Neuronal stem cell (in vitro differentiated cells): ENCODE data around the gene GNB4.

ENCODE experiments used
- DNase-seq: peaks from one replicate; pipeline ENCODE4 v3.0.0-alpha.2; 2013; ENCODE audit warnings: low spot score
- H2AFZ ChIP-seq: one replicate; pipeline ENCODE4 v1.6.1; 2013; ENCODE audit warnings: mild to moderate bottlenecking, low read length, inconsistent platforms
- H2AK5ac ChIP-seq: 2 replicates; pipeline ENCODE4 v1.6.1; 2013; ENCODE audit warnings: low read depth, mild to moderate bottlenecking, inconsistent platforms, low read length, moderate library complexity, mixed read lengths
- H2BK120ac ChIP-seq: 2 replicates; pipeline ENCODE4 v1.6.1; 2013; ENCODE audit warnings: low read depth, mild to moderate bottlenecking, inconsistent platforms, low read length, moderate library complexity, mixed read lengths
- H2BK12ac ChIP-seq: one replicate; pipeline ENCODE4 v1.6.1; 2013; ENCODE audit warnings: low read length, inconsistent platforms
- H2BK15ac ChIP-seq: 2 replicates; pipeline ENCODE4 v1.6.1; 2013; ENCODE audit warnings: mild to moderate bottlenecking, low read length, inconsistent platforms, mixed read lengths
- H2BK5ac ChIP-seq: one replicate; pipeline ENCODE4 v1.6.1; 2013; ENCODE audit warnings: inconsistent platforms, mild to moderate bottlenecking, low read length, moderate library complexity
- H3K14ac ChIP-seq: one replicate; pipeline ENCODE4 v1.6.1; 2013; ENCODE audit warnings: low read length, inconsistent platforms
- H3K18ac ChIP-seq: 2 replicates; pipeline ENCODE4 v1.6.1; 2013; ENCODE audit warnings: low read length, inconsistent platforms
- H3K23ac ChIP-seq: 2 replicates; pipeline ENCODE4 v1.6.1; 2013; ENCODE audit warnings: low read depth, mild to moderate bottlenecking, mixed read lengths, low read length, inconsistent platforms; ENCODE audit not compliant: poor library complexity
- H3K27ac ChIP-seq: replicated peaks from 3 replicates; pipeline ENCODE4 v1.5.1; 2013; ENCODE audit warnings: low read length, inconsistent platforms
- H3K27me3 ChIP-seq, 3 experiments: 2 replicates each; pipeline ENCODE4 v1.6.1; 2013; ENCODE audit warnings: low read length in 3 of 3, mild to moderate bottlenecking in 2 of 3, inconsistent platforms in 1 of 3, low read depth in 1 of 3, mixed read lengths in 1 of 3, moderate library complexity in 1 of 3; ENCODE audit not compliant: control insufficient read depth in 3 of 3, insufficient read depth in 3 of 3
- H3K36me3 ChIP-seq, 2 donors: replicated peaks in 1 of 2; 2 replicates each; pipeline ENCODE4 v1.6.1; 2013; ENCODE audit warnings: low read length in 2 of 2; ENCODE audit not compliant: control insufficient read depth in 2 of 2, insufficient read depth in 2 of 2
- H3K4ac ChIP-seq: 2 replicates; pipeline ENCODE4 v1.6.1; 2013; ENCODE audit warnings: inconsistent platforms, mild to moderate bottlenecking, low read length, moderate library complexity
- H3K4me1 ChIP-seq, 2 donors: 1 replicate in 1 of 2; 2 replicates in 1 of 2; pipeline ENCODE4 v1.6.1; 2013; ENCODE audit warnings: low read length in 2 of 2, low read depth in 1 of 2; ENCODE audit not compliant: control insufficient read depth in 2 of 2, insufficient read depth in 1 of 2
- H3K4me2 ChIP-seq: one replicate; pipeline ENCODE4 v1.6.1; 2013; ENCODE audit warnings: mild to moderate bottlenecking, low read length, inconsistent platforms; ENCODE audit not compliant: insufficient read depth, poor library complexity, severe bottlenecking
- H3K4me3 ChIP-seq, 2 donors: 2 replicates each; pipeline ENCODE4 v1.5.1; 2013; ENCODE audit warnings: low read length in 2 of 2, mild to moderate bottlenecking in 2 of 2, inconsistent platforms in 1 of 2, moderate library complexity in 1 of 2
- H3K79me1 ChIP-seq: one replicate; pipeline ENCODE4 v1.6.1; 2013; ENCODE audit warnings: low read depth, mild to moderate bottlenecking, inconsistent platforms, low read length, moderate library complexity
- H3K9ac ChIP-seq: one replicate; pipeline ENCODE4 v1.6.1; 2013; ENCODE audit warnings: mild to moderate bottlenecking, low read depth, low read length, inconsistent platforms; ENCODE audit not compliant: poor library complexity
- H3K9me3 ChIP-seq, 2 donors: replicated peaks in 1 of 2; 2 replicates each; pipeline versions ENCODE3 to v1.6.1; 2013; ENCODE audit warnings: low read length in 2 of 2, mild to moderate bottlenecking in 2 of 2, inconsistent platforms in 1 of 2, low read depth in 1 of 2, mixed read lengths in 1 of 2, moderate library complexity in 1 of 2; ENCODE audit not compliant: control insufficient read depth in 2 of 2, insufficient read depth in 1 of 2
- H4K8ac ChIP-seq: one replicate; pipeline ENCODE4 v1.6.1; 2013; ENCODE audit warnings: low read depth, mild to moderate bottlenecking, inconsistent platforms, low read length, moderate library complexity
- H4K91ac ChIP-seq: one replicate; pipeline ENCODE4 v1.6.1; 2013; ENCODE audit warnings: low read length, low read depth, mild to moderate bottlenecking, inconsistent platforms; ENCODE audit not compliant: poor library complexity
- WGBS, 2 donors: extraction: QIAGEN DNeasy Blood & Tissue Kit; methylation state at CpG; one replicate each; pipeline ENCODE4 v1.1.7; 2013; ENCODE audit warnings: missing lambda C conversion rate in 2 of 2, mixed read lengths in 1 of 2; ENCODE audit not compliant: insufficient read length in 2 of 2, insufficient replicate concordance in 1 of 2; ENCODE audit errors: extremely low coverage in 2 of 2; 5-methylcytosine and 5-hydroxymethylcytosine counted together

GNB4 gene

GRCh38 chr3:179415377-179415776 is 35.9 kb downstream of the GNB4 start:
- WGBS, 2 donors, result no CpG with 5 or more reads among the region's 4 CpGs
- Histone ChIP-seq H2BK12ac (no peak overlapping the region), H3K4me3 (no peak overlapping the region), H3K27me3 (no peaks in the 10 kb centered on the region), H3K36me3 (peaks cover 2 to 94% of the 10 kb centered on the region in 2 donors), H2AFZ (no peak overlapping the region), H3K14ac (no peak overlapping the region), H3K23ac (no peak overlapping the region), H3K27ac (no peak overlapping the region), H3K4me1 (no peaks in the 10 kb centered on the region), H3K18ac (no peak overlapping the region), H3K9me3 (peaks cover 0 to 2% of the 10 kb centered on the region in 2 donors), H3K4me2 (no peak overlapping the region), H4K8ac (no peak overlapping the region), H3K9ac (no peak overlapping the region), H2AK5ac (no peak overlapping the region), H2BK5ac (no peak overlapping the region), H3K4ac (no peak overlapping the region), H2BK120ac (no peak overlapping the region), H3K79me1 (no peaks in the 10 kb centered on the region), H4K91ac (no peak overlapping the region), H2BK15ac (no peak overlapping the region)
- DNase-seq, result no peak

GRCh38 chr3:179414804-179415203 is 36.5 kb downstream of the GNB4 start:
- Histone ChIP-seq H3K79me1 (no peaks in the 10 kb centered on the region), H2BK15ac (no peak overlapping the region), H3K4me1 (no peaks in the 10 kb centered on the region), H3K9me3 (peaks cover 0 to 2% of the 10 kb centered on the region in 2 donors), H4K91ac (no peak overlapping the region), H3K27me3 (no peaks in the 10 kb centered on the region), H3K4me2 (no peak overlapping the region), H3K9ac (no peak overlapping the region), H3K4ac (no peak overlapping the region), H3K18ac (no peak overlapping the region), H2AFZ (no peak overlapping the region), H3K4me3 (no peak overlapping the region), H3K23ac (no peak overlapping the region), H2BK120ac (no peak overlapping the region), H3K27ac (no peak overlapping the region), H3K36me3 (peaks cover 2 to 96% of the 10 kb centered on the region in 2 donors), H3K14ac (no peak overlapping the region), H2BK12ac (no peak overlapping the region), H4K8ac (no peak overlapping the region), H2AK5ac (no peak overlapping the region), H2BK5ac (no peak overlapping the region)
- WGBS, 2 donors, result no CpG with 5 or more reads among the region's 2 CpGs
- DNase-seq, result no peak

- Histone ChIP-seq H2BK120ac (no peak overlapping the region), H3K4me2 (no peak overlapping the region), H3K4ac (no peak overlapping the region), H2BK15ac (no peak overlapping the region), H2BK5ac (no peak overlapping the region), H3K79me1 (no peaks in the 10 kb centered on the region), H4K91ac (no peak overlapping the region), H3K27me3 (no peaks in the 10 kb centered on the region), H3K9ac (no peak overlapping the region), H3K14ac (no peak overlapping the region), H2AK5ac (no peak overlapping the region), H4K8ac (no peak overlapping the region), H3K18ac (no peak overlapping the region), H3K23ac (no peak overlapping the region), H3K9me3 (no peaks in the 10 kb centered on the region), H2AFZ (no peak overlapping the region), H3K4me3 (no peak overlapping the region), H3K4me1 (no peaks in the 10 kb centered on the region), H2BK12ac (no peak overlapping the region), H3K36me3 (peaks cover 0 to 85% of the 10 kb centered on the region in 2 donors), H3K27ac (no peak overlapping the region)
- DNase-seq, result no peak
Observed at GRCh38 chr3:179410999-179411398, 40.3 kb downstream of the GNB4 start.

GRCh38 chr3:179410331-179410730 is 40.9 kb downstream of the GNB4 start:
- H3K18ac ChIP-seq, result no peak overlapping the region
- H3K9me3 ChIP-seq, result no peaks in the 10 kb centered on the region
- H3K79me1 ChIP-seq, result no peaks in the 10 kb centered on the region
- no peak overlapping the region for H2AFZ ChIP-seq
- no peak overlapping the region for H3K27ac ChIP-seq
- DNase-seq, result no peak
- H3K23ac ChIP-seq, result no peak overlapping the region
- H3K27me3 ChIP-seq, result no peaks in the 10 kb centered on the region
- no peak overlapping the region for H3K14ac ChIP-seq
- no peak overlapping the region for H2BK5ac ChIP-seq
- H2BK12ac ChIP-seq, result no peak overlapping the region
- no CpG with 5 or more reads among the region's 2 CpGs for WGBS, 2 donors
- H3K4me2 ChIP-seq, result no peak overlapping the region
- H3K36me3 ChIP-seq, result peaks cover 0 to 85% of the 10 kb centered on the region in 2 donors
- H3K9ac ChIP-seq, result no peak overlapping the region
- H2BK120ac ChIP-seq, result no peak overlapping the region
- H3K4ac ChIP-seq, result no peak overlapping the region
- H2AK5ac ChIP-seq, result no peak overlapping the region
- no peak overlapping the region for H4K91ac ChIP-seq
- H3K4me1 ChIP-seq, result no peaks in the 10 kb centered on the region
- no peak overlapping the region for H3K4me3 ChIP-seq
- H4K8ac ChIP-seq, result no peak overlapping the region
- no peak overlapping the region for H2BK15ac ChIP-seq
